GM10847 (cell line): Measurements from ENCODE around the gene SYT11.

Experiments
- POLR2A ChIP-seq: IDR thresholded peaks from 2 replicates; pipeline ENCODE4 v1.6.1; 2011; ENCODE audit not compliant: insufficient read length; ENCODE audit errors: extremely low read depth

Gene SYT11

GRCh38 chr1:155859234-155859829 lies at the start of gene SYT11:
TSS of gene SYT11 (plus strand) at chr1:155859567. CDS start at chr1:155859762, 195 bp downstream.
- TF ChIP-seq POLR2A = no peak

- no peak for TF ChIP-seq POLR2A
Measured at GRCh38 chr1:155812878-155813277, 46.5 kb upstream of the SYT11 start.

GRCh38 chr1:155813672-155814071 lies 45.7 kb upstream of the SYT11 start:
- TF ChIP-seq POLR2A = no peak

GRCh38 chr1:155816351-155816750 lies 43.0 kb upstream of the SYT11 start:
- no peak for TF ChIP-seq POLR2A

GRCh38 chr1:155827450-155827849 lies 31.9 kb upstream of the SYT11 start:
- no peak for TF ChIP-seq POLR2A

GRCh38 chr1:155831279-155831976 lies 27.9 kb upstream of the SYT11 start:
- no peak for TF ChIP-seq POLR2A

GRCh38 chr1:155833665-155834295 lies 25.6 kb upstream of the SYT11 start:
- no peak for TF ChIP-seq POLR2A

GRCh38 chr1:155834296-155834926 lies 25.0 kb upstream of the SYT11 start:
- TF ChIP-seq POLR2A = no peak

GRCh38 chr1:155835548-155835947 lies 23.8 kb upstream of the SYT11 start:
- no peak for TF ChIP-seq POLR2A

GRCh38 chr1:155840386-155840785 lies 19.0 kb upstream of the SYT11 start:
- TF ChIP-seq POLR2A = no peak

- TF ChIP-seq POLR2A = no peak
Measured at GRCh38 chr1:155844860-155845421, 14.4 kb upstream of the SYT11 start.

- no peak for TF ChIP-seq POLR2A
Measured at GRCh38 chr1:155847823-155848529, 11.4 kb upstream of the SYT11 start.

GRCh38 chr1:155850345-155850744 lies 9.0 kb upstream of the SYT11 start:
- TF ChIP-seq POLR2A = no peak

- no peak for TF ChIP-seq POLR2A
Measured at GRCh38 chr1:155856257-155856974, 3.0 kb upstream of the SYT11 start.
